Fibroblast of lung (primary cell): ENCODE measurements around the gene FDX1.
"Not testable (repeated sequence)": the region's sequence is repeated elsewhere in the genome, so short reads cannot be mapped to it uniquely, and the experiment has no call there.

ENCODE experiments used
- CTCF ChIP-seq, 2 donors: IDR thresholded peaks in 1 of 2; conservative IDR thresholded peaks in 1 of 2; 1 replicate in 1 of 2; 2 replicates in 1 of 2; pipeline ENCODE4 v1.5.1; 2011 to 2012; ENCODE audit warnings: low read length in 2 of 2, control low read depth in 1 of 2, inconsistent platforms in 1 of 2, low read depth in 1 of 2, mild to moderate bottlenecking in 1 of 2
- EZH2 ChIP-seq: IDR thresholded peaks from 2 replicates; pipeline ENCODE4 v1.5.1; 2012; ENCODE audit warnings: low read length, control low read depth, mild to moderate bottlenecking; ENCODE audit errors: missing control alignments

- not testable (repeated sequence) for TF ChIP-seq CTCF (conservative IDR thresholded peaks at IDR 0.05 in 1 of 2, IDR thresholded peaks at IDR 0.05 in 1 of 2; ENCODE audit: low read depth in 1 of 2, low read length in 2 of 2); EZH2
These were observed 41.5 kb upstream of the FDX1 start for GRCh38 chr11:110388231-110388630.
